K562 (cell line): ENCODE measurements around the gene KCNN4. TPM values are rescaled to one million over a fixed set of nuclear protein-coding genes. Genes with fewer than 3 reads are reported as not detected.

Source experiments
- ATAC-seq: fragments of 200-7000 bp; cut with Tn5 transposase; 3 replicates; pipeline ENCODE4 v1.9.1; 2020; ENCODE audit warnings: moderate library complexity
- BruUV-seq: library from RNA; stranded (reverse); fragments of 400-500 nt; replicated peaks from 2 replicates; lab custom pipeline; 2021; lab: Mats Ljungman, UMichigan
- CTCF ChIA-PET: fragments of 300-600 bp; formaldehyde crosslinking; extraction: SDS; loops from one replicate; lab custom pipeline; 2021; ENCODE audit warnings: low intra/inter-chr PET ratio; lab: Yijun Ruan, JAX
- POLR2A ChIA-PET: fragments of 300-600, 350-650 bp; sonication (Branson Sonifier 250); formaldehyde crosslinking; extraction: SDS; loops from one replicate; lab custom pipeline; 2021; ENCODE audit warnings: antibody characterized with exemption, inconsistent platforms; lab: Yijun Ruan, JAX
- DNase-seq, 4 experiments: peaks; one replicate each; pipeline versions ENCODE4 v3.0.0 to v3.0.0-alpha.2; 2011 to 2018; ENCODE audit warnings: low spot score in 3 of 4, mixed read lengths in 3 of 4; ENCODE audit errors: extremely low read depth in 1 of 4
- FAIRE-seq: peaks from 2 replicates; lab custom pipeline; 2011; peaks lifted over from hg19 to GRCh38; lab: Jason Lieb, UNC
- H2AFZ ChIP-seq: 2 replicates; pipeline ENCODE4 v1.6.0; 2011; ENCODE audit warnings: low read depth, low read length, control low read depth, inconsistent platforms
- H3K27ac ChIP-seq: fragments of 200-600 bp; 3 replicates; pipeline ENCODE4 v1.8.0; 2011; ENCODE audit warnings: low read depth, mild to moderate bottlenecking, control low read depth, inconsistent platforms, low read length, moderate library complexity, mixed read lengths; ENCODE audit errors: extremely low read depth
- H3K27me3 ChIP-seq, 2 experiments: fragments of 300-600 bp in 1 of 2; 2 replicates in 1 of 2; 3 replicates in 1 of 2; pipeline versions ENCODE4 v1.6.0 to v1.8.0; 2011; ENCODE audit warnings: inconsistent platforms in 2 of 2, low read length in 2 of 2, mild to moderate bottlenecking in 1 of 2, mixed read lengths in 1 of 2, moderate library complexity in 1 of 2; ENCODE audit not compliant: control insufficient read depth in 2 of 2, insufficient read depth in 2 of 2
- H3K36me3 ChIP-seq: fragments of 300-600 bp; 3 replicates; pipeline ENCODE4 v1.8.0; 2011; ENCODE audit warnings: mild to moderate bottlenecking, low read length, inconsistent platforms; ENCODE audit not compliant: control insufficient read depth, insufficient read depth
- H3K4me1 ChIP-seq, 2 experiments: fragments of 200-600 bp in 1 of 2; replicated peaks in 1 of 2; 2 replicates in 1 of 2; 3 replicates in 1 of 2; pipeline versions ENCODE4 v1.5.1 to v1.8.0; 2011; ENCODE audit warnings: inconsistent platforms in 2 of 2, low read length in 2 of 2, mild to moderate bottlenecking in 1 of 2, mixed read lengths in 1 of 2, moderate library complexity in 1 of 2; ENCODE audit not compliant: control insufficient read depth in 2 of 2, insufficient read depth in 2 of 2
- H3K4me2 ChIP-seq: 2 replicates; pipeline ENCODE4 v1.6.1; 2011; ENCODE audit warnings: low read length, control low read depth, inconsistent platforms, mixed read lengths; ENCODE audit not compliant: insufficient read depth
- H3K4me3 ChIP-seq: fragments of 200-600 bp; sonication (generic), shearing (Covaris generic); 2 replicates; pipeline ENCODE4 v1.5.1; 2016; ENCODE audit warnings: control low read depth, inconsistent platforms
- H3K79me2 ChIP-seq: fragments of 200-600 bp; 3 replicates; pipeline ENCODE4 v1.8.0; 2011; ENCODE audit warnings: low read length, inconsistent platforms; ENCODE audit not compliant: control insufficient read depth, insufficient read depth
- H3K9ac ChIP-seq, 2 experiments: 2 replicates each; pipeline versions ENCODE4 v1.6.0 to v1.6.1; 2011; ENCODE audit warnings: low read depth in 2 of 2, low read length in 2 of 2, control low read depth in 1 of 2, inconsistent platforms in 1 of 2, mild to moderate bottlenecking in 1 of 2, mixed read lengths in 1 of 2; ENCODE audit not compliant: insufficient read depth in 1 of 2
- H3K9me1 ChIP-seq: one replicate; pipeline ENCODE4 v1.6.0; 2011; ENCODE audit warnings: inconsistent platforms, mild to moderate bottlenecking, low read length, moderate library complexity; ENCODE audit not compliant: control insufficient read depth, insufficient read depth
- H3K9me3 ChIP-seq: replicated peaks from 2 replicates; pipeline ENCODE4 v1.5.1; 2011; ENCODE audit warnings: low read depth, low read length, inconsistent platforms; ENCODE audit not compliant: control insufficient read depth, insufficient read depth
- H4K20me1 ChIP-seq: replicated peaks from 2 replicates; pipeline ENCODE4 v1.6.1; 2011; ENCODE audit warnings: low read length, inconsistent platforms, mixed read lengths; ENCODE audit not compliant: control insufficient read depth, insufficient read depth
- DEAF1 ChIP-seq: fragments of 450-650 bp; formaldehyde crosslinking; IDR thresholded peaks from 2 replicates; pipeline ENCODE4 v1.4.0; 2020; ENCODE audit warnings: mild to moderate bottlenecking, moderate library complexity
- EHMT2 ChIP-seq: fragments of 450-650 bp; IDR thresholded peaks from 2 replicates; pipeline ENCODE4 v1.6.1; 2018; ENCODE audit warnings: antibody characterized with exemption
- ETV1 ChIP-seq: fragments of 450-650 bp; conservative IDR thresholded peaks from 2 replicates; pipeline ENCODE4 v1.6.1; 2016; ENCODE audit warnings: missing genetic modification characterization, control low read depth, low read depth, missing compliant biosample characterization
- ILF3 ChIP-seq: fragments of 450-650 bp; IDR thresholded peaks from 2 replicates; pipeline ENCODE4 v1.6.1; 2018; ENCODE audit warnings: antibody characterized with exemption, mild to moderate bottlenecking, moderate library complexity, borderline replicate concordance
- MLX ChIP-seq, 2 experiments: fragments of 450-650 bp in 1 of 2; sonication (generic) in 1 of 2; formaldehyde crosslinking; conservative IDR thresholded peaks; 2 replicates each; pipeline versions ENCODE4 v1.4.0 to v1.8.1; 2020 to 2022; ENCODE audit warnings: mild to moderate bottlenecking in 1 of 2, missing genetic modification reagents in 1 of 2
- TEAD4 ChIP-seq, 2 experiments: sonication (generic) in 1 of 2; formaldehyde crosslinking in 1 of 2; IDR thresholded peaks; 2 replicates each; pipeline versions ENCODE4 v1.6.1 to v1.8.0; 2012 to 2022; ENCODE audit warnings: borderline replicate concordance in 1 of 2, inconsistent platforms in 1 of 2, low read length in 1 of 2, mild to moderate bottlenecking in 1 of 2, missing genetic modification reagents in 1 of 2
- ZNF263 ChIP-seq: sonication (generic); formaldehyde crosslinking; IDR thresholded peaks from 2 replicates; pipeline ENCODE4 v1.8.0; 2022; ENCODE audit warnings: mild to moderate bottlenecking, missing genetic modification reagents, borderline replicate concordance
- ZNF445 ChIP-seq: fragments of 250-450 bp; sonication (Bioruptor Pico); IDR thresholded peaks from 2 replicates; pipeline ENCODE4 v1.4.0; 2020; ENCODE audit warnings: low read depth, mild to moderate bottlenecking, moderate library complexity
- WGBS: fragments of 100-300 bp; shearing (Covaris generic); methylation state at CpG from one replicate; pipeline ENCODE4 v1.1.6; 2016; ENCODE audit warnings: low coverage, mixed read lengths; ENCODE audit not compliant: insufficient coverage; ENCODE audit errors: missing lambda C conversion rate; 5-methylcytosine and 5-hydroxymethylcytosine counted together
- in situ Hi-C: fragments of 300-500 bp; cut with MboI; formaldehyde crosslinking; loops from 4 replicates; pipeline ENCODE4 v1.15.0; 2018; ENCODE audit warnings: inconsistent platforms, mixed read lengths
- intact Hi-C: fragments of 100-400 bp; cut with micrococcal nuclease; formaldehyde crosslinking; loops from 2 replicates; pipeline ENCODE4 v1.14.2; 2022
- polyA plus RNA-seq, 8 experiments: library from polyadenylated mRNA; depleted of rRNA in 4 of 8; stranded (reverse) in 5 of 8; unstranded in 3 of 8; fragments of >200 nt; fragmentation: Nextera tagmentation in 2 of 8; fragmentation: Illumina TruSeq in 1 of 8; extraction: Ambion mirVana in 2 of 8; extraction: Trizol in 1 of 8; gene quantifications; 2 replicates each; pipeline versions ENCODE4 v1.2.1 to v1.2.3, GENCODE V29; 2011 to 2014; ENCODE audit warnings: inconsistent platforms in 1 of 8, missing spikeins in 1 of 8
- total RNA-seq, 7 experiments: library from RNA; depleted of rRNA in 6 of 7; stranded (reverse); fragments of >200 nt in 6 of 7; fragmentation: Illumina TruSeq in 2 of 7; extraction: Trizol in 2 of 7; gene quantifications; 2 replicates each; pipeline versions ENCODE4 v1.2.1 to v1.2.3, GENCODE V29; 2011 to 2021; ENCODE audit warnings: low replicate concordance in 1 of 7

KCNN4 gene
- total and polyA plus RNA-seq, 9 of the 15 experiments (the other 6 are each of a cell fraction or from before 2014, with no cell fraction given) = 0.53 to 37.7 (median 25.9) TPM

- Histone ChIP-seq H2AFZ (no peak overlapping the region), H3K4me2 (no peak overlapping the region), H3K27me3 (no peaks in the 10 kb centered on the region), H3K9me1 (no peaks in the 10 kb centered on the region), H3K36me3 (no peaks in the 10 kb centered on the region), H3K27ac (no peak overlapping the region), H4K20me1 (no peaks in the 10 kb centered on the region), H3K4me3 (no peak overlapping the region), H3K79me2 (no peaks in the 10 kb centered on the region), H3K9me3 (no peaks in the 10 kb centered on the region), H3K4me1 (no peaks in the 10 kb centered on the region; a peak in 2 of 5 replicates), H3K9ac (no peak overlapping the region)
- in situ Hi-C loops (no loop called here), intact Hi-C loops (no loop called here)
- TF ChIP-seq TEAD4 (IDR thresholded peaks at IDR 0.05; ENCODE audit: low read length) = no peak
- TF ChIP-seq TEAD4 (CRISPR knock-in tag; IDR thresholded peaks at IDR 0.05; ENCODE audit: borderline replicate concordance) = no peak
- CTCF ChIA-PET = no interaction called here
- 0% methylated on average over 1 of the region's 1 CpG for WGBS
- no peak for DNase-seq
- POLR2A ChIA-PET = no interaction called here
- no peak for FAIRE-seq
- no peak for ATAC-seq
- BruUV-seq = no TSS peak
Observed at GRCh38 chr19:43811837-43812236, 31.1 kb upstream of the KCNN4 start.

GRCh38 chr19:43809762-43810696 lies 29.3 kb upstream of the KCNN4 start:
- no peaks in the 10 kb centered on the region; a peak in 2 of 5 replicates for H3K4me1 ChIP-seq
- H4K20me1 ChIP-seq = no peaks in the 10 kb centered on the region
- POLR2A ChIA-PET = interaction anchor here (0.7 to 1.4 kb wide), 8 partner anchors 10 to 370 kb away, joined by 3 to 5 read pairs (median 3); partner anchors contain the start of gene ZNF283
- no peak overlapping the region for H3K9ac ChIP-seq
- BruUV-seq = no TSS peak
- H3K36me3 ChIP-seq = no peaks in the 10 kb centered on the region
- H2AFZ ChIP-seq = peak overlapping the region; percentile 51; the same call in 1 of the 2 replicates
- H3K4me2 ChIP-seq = no peak overlapping the region
- in situ Hi-C loops (no loop called here), intact Hi-C loops (loop anchor here (1.0 to 5.0 kb wide), 2 partner anchors 65 to 143 kb away; no protein-coding TSS in a partner anchor)
- no peak overlapping the region for H3K4me3 ChIP-seq
- WGBS = 3% methylated on average over 4 of the region's 8 CpGs
- H3K9me3 ChIP-seq = no peaks in the 10 kb centered on the region
- no peaks in the 10 kb centered on the region for H3K9me1 ChIP-seq
- H3K79me2 ChIP-seq = no peaks in the 10 kb centered on the region
- no peak overlapping the region for H3K27ac ChIP-seq
- DNase-seq (peak; percentile 38 to 71 (median 45)), ATAC-seq (peak; percentile 85), FAIRE-seq (peak; percentile 93)
- CTCF ChIA-PET = interaction anchor here (0.6 to 2.0 kb wide), 2 partner anchors 65 to 363 kb away, joined by 3 to 14 read pairs; no protein-coding TSS in a partner anchor
- no peaks in the 10 kb centered on the region for H3K27me3 ChIP-seq
- TF ChIP-seq EHMT2 (peak; percentile 39; the same call in 1 of the 2 replicates), TEAD4 (IDR thresholded peaks at IDR 0.05; ENCODE audit: low read length) (0 out of 2 replicates have a peak, but pooled peaks have one; percentile 13), TEAD4 (CRISPR knock-in tag; IDR thresholded peaks at IDR 0.05; ENCODE audit: borderline replicate concordance) (no peak), DEAF1 (CRISPR knock-in tag) (peak; percentile 46; the same call in 1 of the 2 replicates), ZNF263 (CRISPR knock-in tag) (no peak), ILF3 (no peak), ZNF445 (CRISPR knock-in tag) (no peak), MLX (CRISPR knock-in tag; conservative IDR thresholded peaks at IDR 0.05) (no peak), ETV1 (no peak)
